HG03520 (cell line): ENCODE measurements around the gene RYR2.
"Not testable (repeated sequence)": the region's sequence is repeated elsewhere in the genome, so short reads cannot be mapped to it uniquely, and the experiment has no call there.

Source experiments
- ATAC-seq: cut with Tn5 transposase; IDR thresholded peaks from one replicate; pipeline ENCODE4 v1.9.1; 2021; ENCODE audit warnings: mild to moderate bottlenecking, moderate library complexity; ENCODE audit not compliant: unreplicated experiment

The RYR2 gene

DNA sequence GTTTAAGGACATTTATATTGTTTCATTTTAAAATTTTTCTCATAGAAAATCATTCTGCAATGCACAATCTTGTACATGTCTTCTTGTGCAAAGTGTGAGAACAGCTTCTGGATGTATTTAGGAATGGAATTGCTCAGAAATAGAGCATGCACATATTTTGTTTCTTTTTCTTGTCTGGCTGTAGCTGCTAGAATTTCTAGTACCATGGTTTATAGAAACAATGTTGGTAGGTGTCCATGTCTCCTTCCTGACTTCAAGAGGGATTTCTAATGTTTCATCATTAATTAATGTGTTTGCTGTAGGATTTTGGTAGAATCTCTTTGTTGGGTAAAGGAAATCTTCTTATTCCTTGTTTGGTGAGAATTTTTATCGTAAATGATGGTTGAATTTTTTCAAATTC lies 99.0 kb downstream of the RYR2 start:
- ATAC-seq, result no peak

DNA sequence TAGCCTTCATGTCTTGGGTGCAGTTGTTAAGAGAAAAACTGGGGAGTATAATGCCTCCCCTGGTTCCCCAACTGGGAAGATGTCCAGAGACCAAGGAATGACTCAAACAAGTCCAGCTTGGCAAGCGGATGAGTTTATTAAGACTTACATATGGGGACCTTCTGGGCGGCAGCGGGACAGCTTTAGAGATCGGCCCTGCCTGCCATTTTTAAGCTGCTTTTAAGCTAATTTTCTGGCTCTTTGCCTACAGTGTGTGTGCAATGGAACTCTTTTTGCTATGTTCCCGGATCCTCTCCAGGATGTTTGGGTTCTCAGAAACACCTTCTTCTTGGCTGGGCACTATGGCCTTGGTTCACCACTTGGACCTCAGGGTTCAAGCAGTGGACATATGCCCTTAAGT lies 99.5 kb downstream of the RYR2 start:
- ATAC-seq, result no peak

DNA sequence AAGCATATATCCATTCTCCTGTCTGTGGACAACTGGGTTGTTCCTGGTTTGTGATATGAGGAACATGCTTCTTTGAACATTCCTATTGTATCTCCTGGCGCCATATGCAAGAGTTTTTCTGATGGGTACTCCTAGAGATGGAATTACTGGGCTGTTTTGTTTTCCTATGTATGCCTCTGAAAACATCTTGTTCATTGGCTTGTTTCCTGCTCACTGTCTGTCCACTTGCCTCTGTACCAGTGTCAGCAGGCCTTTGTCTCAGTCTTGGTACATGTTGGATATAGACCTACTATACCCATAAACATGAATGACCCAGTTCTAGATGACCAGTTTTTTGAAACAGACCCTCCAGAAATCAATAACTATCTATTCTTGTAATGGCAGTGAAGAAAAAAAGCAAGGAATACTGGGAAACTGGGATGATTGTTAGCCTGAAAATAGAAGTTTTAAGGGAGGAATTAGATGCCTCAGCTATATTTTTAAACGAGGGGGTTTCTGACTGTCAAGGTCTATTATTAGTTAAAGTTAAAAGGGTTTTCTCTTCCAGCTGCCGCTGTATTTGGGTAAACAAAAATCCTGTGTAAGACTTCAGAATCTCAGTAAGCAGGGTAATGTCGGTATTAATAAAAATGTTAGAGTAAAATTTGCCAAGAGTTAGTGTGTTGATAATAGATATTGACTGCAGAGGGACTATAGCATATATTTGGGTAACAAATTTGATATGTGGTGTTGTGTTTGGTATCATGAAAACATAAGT lies 103.6 kb downstream of the RYR2 start:
- ATAC-seq, result no peak

DNA sequence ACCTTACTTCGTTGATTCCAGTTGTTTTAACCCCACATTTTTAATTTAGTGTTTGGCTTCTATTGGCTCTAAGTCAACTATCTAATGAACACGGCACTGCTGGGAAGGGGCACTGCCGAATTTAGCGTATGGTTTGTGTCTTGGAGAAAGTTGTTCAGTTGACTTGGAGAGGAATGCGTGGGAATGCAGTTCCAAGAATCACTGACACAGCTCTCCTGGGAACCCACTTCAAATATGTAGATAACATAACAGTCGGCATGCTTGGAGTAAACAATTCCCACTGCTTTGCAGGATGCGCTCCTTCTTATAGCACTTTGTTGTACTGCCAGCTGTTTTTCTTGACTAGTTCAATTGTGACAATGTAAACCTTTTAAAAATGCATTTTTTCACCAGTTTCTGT lies 104.3 kb downstream of the RYR2 start:
- ATAC-seq, result no peak

DNA sequence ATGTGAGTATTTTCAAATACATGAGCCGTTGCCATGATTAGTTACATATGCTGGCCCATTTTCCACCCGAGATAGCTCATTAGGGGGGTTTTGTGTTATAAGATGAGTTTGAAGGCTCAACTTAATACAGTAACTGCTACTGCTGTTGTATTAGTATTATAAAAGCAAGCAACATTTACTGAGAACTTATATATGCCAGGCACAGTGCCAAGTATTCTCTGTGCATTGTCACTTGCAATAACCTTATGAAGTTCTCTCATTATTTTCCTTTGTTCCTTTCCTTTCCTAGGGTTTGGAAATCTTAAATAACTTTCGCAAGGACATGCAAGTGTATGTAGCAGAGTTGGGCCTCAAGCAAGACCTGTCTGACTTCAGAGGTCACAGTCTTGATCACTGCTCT lies 107.9 kb downstream of the RYR2 start:
- no peak for ATAC-seq

DNA sequence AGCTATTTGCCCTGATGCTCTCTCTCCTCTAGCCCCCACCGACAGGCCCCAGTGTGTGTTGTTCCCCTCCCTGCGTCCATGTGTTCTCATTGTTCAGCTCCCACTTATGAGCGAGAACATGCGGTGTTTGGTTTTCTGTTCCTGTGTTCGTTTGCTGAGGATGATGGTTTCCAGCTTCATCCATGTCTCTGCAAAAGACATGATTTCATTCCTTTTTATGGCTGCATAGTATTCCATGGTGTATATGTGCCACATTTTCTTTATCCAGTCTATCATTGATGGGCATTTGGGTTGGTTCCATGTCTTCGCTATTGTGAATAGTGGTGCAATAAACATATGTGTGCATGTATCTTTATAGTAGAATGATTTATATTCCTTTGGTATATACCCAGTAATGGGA lies 110.0 kb downstream of the RYR2 start:
- not testable (repeated sequence) for ATAC-seq

DNA sequence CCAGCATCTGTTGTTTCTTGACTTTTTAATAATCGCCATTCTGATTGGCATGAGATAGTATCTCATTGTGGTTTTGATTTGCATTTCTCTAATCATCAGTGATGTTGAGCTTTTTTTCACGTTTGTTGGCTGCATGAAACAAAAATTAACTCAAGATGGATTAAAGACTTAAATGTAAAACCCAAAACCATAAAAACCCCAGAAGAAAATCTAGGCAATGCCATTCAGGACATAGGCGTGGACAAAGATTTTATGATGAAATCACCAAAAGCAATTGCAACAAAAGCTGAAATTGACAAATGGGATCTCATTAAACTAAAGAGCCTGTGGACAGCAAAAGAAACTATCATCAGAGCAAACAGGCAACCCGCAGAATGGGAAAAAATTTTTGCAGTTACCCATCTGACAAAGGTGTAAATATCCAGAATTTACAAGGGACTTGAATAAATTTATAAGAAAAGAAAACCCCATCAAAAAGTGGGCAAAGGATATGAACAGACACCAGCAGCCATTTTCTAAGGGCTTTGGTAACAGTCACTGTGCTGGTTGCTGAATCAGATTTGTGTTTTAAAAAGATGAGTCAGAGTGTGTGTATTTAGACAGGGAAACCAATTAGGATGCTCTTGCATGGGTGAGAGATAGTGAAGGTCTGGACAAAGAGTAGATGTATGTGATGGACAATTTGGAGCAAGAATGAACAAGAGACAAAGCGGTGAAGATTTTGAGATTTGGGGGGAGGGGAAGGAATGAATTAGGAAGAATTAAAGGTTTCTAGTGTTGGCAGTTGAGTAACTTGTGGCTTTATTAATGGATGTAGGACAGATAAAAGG lies 110.7 kb downstream of the RYR2 start:
- ATAC-seq, result no peak

DNA sequence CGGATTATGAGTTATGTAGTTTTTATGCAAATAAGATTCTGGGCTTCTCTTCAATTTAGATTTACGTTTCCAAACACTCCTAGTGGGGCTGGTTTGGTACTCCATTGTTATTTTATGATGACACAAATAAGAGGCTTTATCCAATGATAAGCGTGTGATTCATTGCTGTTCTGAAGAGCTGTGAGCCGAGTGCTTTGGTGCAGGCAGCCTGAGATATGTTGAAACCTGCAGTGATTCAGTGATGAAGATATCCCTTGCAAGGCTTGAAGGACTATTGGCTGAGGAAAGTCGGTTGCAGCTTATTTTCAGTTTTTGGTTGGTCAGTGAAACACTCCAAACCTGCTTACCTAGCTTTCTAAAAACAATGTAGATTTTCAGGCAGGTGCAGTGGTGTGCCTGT lies 112.2 kb downstream of the RYR2 start:
- no peak for ATAC-seq

DNA sequence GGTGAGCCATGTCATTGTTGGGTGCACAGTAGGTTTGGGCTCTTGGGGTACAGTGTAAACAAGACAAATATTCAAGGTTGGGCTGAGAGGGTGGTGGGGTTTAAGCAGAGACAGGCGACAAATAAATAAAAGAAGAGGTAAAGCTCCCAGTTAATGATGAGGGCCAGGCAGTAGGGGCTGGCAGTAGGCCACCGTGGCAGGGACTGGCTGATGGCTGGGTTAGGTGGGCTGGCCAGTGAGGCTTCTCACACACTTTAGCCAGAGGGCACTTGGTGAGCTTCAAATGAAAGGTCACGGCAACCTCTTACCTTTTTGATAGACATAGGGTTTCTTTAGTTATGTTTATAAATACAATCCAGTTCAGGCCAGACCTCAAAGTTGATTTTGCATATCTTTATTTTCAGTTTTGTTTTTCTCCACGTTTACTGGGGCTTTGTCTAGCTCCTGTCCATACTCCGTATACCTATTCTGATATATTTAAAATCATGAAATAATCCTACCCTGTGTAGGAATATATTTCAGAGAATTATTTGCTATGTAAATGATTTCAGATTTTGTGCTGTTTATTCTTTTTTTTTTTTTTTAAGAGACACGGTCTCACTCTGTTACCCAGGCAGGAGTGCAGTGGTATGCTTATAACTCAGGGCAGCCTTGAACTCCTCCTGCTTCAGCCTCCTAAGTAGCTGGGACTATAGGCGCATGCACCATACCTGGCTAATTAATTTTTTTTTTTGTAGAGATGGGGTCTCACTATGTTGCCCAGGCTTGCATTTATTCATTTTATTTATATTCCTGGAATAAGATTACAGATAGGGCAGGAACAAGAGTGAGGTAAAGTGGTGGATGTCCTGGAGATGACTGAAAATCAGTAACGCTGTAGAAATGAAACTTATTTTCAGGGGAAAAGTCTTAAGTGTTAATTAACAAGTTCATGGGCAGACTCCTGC lies 122.7 kb downstream of the RYR2 start:
- ATAC-seq, result peak; percentile 61

DNA sequence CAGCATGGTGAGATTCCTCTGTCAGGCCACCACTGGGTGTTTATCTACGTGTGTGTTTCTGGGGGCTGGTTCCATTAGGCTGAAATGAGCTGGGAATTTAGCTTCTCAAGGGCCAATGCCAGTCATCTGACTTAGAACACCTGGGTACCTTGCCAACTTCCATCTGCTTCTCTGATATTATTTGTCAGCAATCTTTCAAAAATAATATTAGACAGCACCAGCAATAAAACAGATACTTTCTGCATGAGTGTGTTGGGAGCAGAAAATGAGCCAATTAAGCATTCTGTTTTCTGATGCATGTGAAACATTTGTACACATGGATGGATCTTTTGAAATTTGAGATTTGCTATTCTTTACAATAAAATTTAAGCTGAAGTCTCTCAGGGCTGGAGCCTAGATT lies 124.1 kb downstream of the RYR2 start:
- no peak for ATAC-seq

DNA sequence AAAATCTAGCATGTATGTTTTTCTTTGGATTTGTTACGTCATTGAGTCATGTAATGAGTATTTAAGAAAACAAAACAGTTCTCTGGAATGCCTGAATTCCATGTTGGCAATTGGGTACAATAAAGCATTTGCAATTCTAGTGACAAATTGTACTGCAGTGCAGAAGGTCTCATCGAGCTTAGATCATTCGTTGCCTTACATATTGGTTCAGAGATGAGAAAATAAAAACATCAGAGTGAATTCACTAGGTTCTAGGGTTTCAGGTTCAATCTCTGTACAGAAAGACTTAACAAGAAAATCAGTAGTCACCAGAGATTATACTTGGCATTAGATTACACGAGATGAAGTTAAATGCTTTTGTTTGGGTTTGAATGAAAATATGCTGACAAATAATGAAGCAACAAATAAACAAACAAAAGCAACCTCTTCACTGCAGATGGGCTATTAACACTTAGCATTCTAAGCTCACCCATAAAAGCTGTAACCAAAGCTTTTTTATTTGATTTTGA lies 124.7 kb downstream of the RYR2 start:
- no peak for ATAC-seq

DNA sequence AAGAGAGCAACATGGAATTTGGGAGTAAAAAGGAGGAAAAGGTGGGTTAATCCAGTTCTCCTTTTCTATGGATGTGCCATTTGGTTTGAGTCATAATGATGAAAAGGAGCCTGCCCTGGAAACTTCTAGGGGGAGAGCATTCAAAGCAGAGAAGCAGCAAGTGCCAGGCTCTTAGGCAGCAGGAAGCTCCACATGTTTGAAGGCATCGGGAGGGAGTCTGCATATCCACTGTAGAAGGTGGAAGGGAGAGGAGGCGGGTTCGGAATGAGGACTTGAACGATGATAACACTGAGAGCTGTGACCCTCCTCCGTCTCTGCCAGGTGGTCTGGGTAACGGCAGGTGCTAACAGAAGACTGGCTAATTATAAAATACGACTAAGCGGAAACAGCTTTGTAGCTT lies 128.2 kb downstream of the RYR2 start:
- no peak for ATAC-seq

DNA sequence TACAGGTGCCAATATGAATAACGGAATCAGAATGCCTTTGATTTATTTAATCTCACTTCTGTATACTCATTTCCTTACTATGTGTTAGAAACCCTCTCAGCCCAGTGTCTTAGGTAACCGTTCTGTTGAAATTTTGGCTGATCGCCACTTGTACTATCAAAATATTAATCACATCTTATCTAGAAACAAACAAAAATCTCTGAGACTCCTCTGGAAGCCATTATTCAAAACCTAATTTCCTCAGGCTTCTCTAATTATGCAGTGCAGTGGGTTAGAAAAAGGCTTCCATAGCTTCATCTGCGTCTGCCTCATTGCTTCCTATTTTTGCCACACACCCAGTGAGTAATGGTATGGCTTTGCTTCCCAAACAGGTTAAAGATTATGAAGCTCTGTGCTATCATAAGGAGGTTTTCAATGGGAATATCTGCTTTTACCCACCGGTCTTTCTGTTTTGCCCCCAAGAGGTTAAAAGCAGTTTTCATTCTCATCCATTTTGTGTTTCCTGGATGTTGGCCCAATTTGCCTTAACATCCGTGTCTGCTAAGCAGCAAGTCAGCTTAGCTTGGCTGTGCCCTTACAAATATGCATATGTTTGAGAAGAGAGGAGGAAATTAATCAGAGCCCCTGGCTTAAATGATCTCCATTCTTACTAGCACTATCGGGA lies 129.6 kb downstream of the RYR2 start:
- no peak for ATAC-seq

DNA sequence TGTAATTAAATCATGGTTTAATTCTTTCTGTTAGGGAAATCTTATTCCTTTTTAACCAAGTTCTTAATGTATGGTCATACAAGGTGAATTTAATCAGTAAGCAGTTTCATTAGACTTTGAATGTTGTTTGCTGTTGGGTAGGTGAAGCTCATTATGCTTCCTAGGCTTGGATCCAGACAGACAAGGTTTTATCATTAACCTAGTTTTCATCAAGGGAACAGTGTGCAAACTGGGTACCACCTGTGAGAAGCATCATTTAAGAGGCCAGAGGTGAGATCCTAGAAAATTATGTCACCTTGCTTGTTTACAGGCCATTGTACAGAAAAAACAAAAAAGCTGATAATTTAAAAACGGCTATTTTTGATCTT lies 130.1 kb downstream of the RYR2 start:
- no peak for ATAC-seq

DNA sequence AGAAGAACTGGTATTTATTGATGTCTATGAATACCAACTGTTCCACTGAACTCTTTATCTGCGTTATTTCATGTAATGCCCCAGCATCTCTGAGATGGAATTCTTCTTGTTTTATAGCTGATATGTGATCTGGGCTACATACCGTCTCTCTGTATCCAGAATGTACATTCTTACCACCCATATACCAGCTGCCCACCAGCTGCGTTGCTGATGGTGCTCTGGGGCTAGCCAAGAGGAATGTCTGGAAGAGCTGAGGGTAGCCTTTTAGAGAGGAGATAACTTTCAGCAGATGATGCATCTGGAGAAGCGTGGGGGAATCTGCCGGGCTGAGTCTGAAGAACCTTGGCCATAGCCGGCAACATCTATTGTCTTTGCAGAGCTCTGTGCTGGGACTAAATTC lies 137.5 kb downstream of the RYR2 start:
- no peak for ATAC-seq

DNA sequence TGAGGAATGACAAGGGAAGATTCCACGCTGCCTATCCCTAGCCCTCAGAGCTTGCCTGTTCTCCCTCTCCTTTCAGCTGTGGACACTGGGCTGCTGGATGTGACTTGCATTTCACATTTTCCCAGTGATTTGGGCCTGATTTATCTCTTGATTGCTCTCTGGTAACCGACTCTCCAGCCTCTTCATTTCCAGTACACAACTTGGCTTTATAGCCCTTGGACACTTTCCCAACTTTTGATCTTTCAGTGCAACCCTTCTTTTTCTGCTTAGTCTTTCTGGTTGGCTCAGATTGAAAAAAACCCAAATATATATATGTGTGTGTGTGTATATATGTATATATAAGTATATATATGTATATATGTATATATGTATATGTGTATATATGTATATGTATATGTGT lies 138.3 kb downstream of the RYR2 start:
- ATAC-seq, result no peak

DNA sequence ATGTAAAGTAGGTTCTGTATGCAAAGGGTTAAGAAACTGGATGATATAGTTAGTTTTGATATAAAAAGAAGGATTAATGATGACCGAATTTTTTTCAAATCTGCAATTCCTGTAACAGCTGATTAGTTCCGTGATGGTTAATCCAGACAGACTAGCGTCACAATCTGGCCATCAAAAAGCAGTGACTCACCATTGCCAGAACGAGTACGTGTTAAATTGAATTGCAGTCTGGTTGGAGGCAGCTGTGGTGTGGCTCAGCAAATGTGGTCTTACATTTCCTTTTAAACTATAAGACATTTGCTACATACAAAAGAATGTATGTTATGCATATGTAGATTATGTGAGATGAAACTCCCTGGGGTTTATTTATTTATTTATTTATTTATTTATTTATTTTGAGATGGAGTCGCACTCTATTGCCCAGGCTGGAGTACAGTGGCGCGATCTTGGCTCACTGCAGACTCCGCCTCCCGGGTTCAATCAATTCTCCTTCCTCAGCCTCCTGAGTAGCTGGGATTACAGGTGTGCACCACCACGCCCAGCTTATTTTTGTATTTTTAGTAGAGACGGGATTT lies 139.8 kb downstream of the RYR2 start:
- no peak for ATAC-seq

DNA sequence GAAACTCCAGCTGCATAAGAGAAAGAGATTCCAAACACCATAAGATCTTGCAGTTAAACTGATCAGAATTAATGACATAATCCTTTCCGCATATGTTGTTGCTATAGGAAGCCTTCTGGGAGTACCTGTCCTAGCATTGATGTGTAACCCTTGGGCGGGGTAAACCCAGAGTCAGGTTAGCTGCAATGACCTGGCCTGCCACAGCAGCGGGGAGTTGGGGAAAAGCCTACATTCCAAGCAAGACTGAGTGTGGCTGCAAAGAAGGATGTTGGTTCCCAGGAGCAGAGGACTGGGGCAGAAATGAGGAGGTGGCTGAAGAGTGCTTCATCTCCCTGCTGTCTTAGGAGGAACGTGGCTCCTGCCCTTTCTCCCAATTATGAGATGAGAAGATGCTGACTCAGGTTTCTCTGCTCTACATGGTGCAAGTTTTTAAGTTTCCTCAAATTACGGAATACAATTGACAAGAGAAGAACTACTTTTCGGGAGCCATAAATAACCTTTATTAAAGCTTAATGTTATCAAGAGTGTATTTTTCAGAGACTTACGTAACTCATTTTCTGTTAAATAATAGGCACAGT lies 142.1 kb downstream of the RYR2 start:
- ATAC-seq, result no peak

DNA sequence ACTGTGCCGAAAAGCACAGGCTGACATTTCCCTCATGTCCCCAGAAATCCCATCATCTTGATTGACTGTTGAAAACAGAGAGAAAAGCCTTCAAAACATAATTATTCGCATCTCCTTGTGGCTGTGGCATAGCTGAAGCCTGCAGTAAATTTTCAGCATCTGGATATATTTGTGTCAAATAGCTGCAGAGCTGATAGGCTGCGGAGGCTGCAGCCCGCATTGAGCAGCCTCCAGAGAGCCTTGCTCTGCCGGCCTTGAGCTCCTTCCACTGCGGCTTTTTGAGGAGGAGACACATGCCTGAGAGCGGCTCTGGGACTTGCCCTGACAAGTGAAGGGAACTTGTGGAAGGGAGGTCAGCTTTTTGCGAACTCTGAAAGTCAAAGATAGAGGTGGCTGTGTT lies 144.7 kb downstream of the RYR2 start:
- no peak for ATAC-seq

DNA sequence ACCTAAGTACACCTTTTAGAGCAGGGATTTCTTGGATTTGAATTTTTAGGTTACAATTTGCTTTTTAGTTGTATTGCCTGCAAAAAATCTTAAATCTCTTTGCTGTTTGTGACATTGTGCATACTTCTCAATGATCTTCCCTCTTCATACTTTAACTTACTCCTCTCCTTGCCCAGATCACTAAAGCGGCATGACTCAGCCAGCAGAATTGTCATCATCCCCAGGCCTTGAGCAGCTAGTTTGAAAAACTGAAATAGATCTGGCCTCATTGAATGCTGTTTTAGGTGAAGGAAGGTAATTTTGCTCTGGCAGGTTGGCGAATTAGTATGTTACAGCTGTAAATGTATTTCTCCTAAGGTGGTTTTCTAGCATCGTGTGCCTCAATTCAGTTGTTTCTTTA lies 145.9 kb downstream of the RYR2 start:
- ATAC-seq, result no peak
